DOHH2 (cell line): ENCODE measurements around the gene RNF135.

ENCODE experiments used
- H3F3A ChIP-seq: fragments of 200-600 bp; sonication (generic), shearing (Covaris generic); 2 replicates; pipeline ENCODE4 v1.6.0; 2016; ENCODE audit warnings: antibody characterized with exemption, mild to moderate bottlenecking; ENCODE audit not compliant: control insufficient read depth, insufficient read depth
- H3K27ac ChIP-seq: fragments of 200-600 bp; sonication (generic); 2 replicates; pipeline ENCODE4 v1.5.1; 2014; ENCODE audit warnings: low read depth, mild to moderate bottlenecking, low read length, moderate library complexity
- H3K27me3 ChIP-seq: fragments of 200-600 bp; sonication (generic); 2 replicates; pipeline ENCODE4 v1.6.1; 2014; ENCODE audit warnings: mild to moderate bottlenecking, low read length, mixed read lengths; ENCODE audit not compliant: control insufficient read depth
- H3K36me3 ChIP-seq: fragments of 200-600 bp; sonication (generic); 2 replicates; pipeline ENCODE4 v1.6.1; 2014; ENCODE audit warnings: mild to moderate bottlenecking, low read length, moderate library complexity, mixed read lengths; ENCODE audit not compliant: control insufficient read depth
- H3K4me1 ChIP-seq: fragments of 200-600 bp; sonication (generic); 2 replicates; pipeline ENCODE4 v1.6.1; 2014; ENCODE audit warnings: mild to moderate bottlenecking, low read length, mixed read lengths; ENCODE audit not compliant: control insufficient read depth
- H3K4me2 ChIP-seq: fragments of 200-600 bp; sonication (generic); 2 replicates; pipeline ENCODE4 v1.6.0; 2014; ENCODE audit warnings: mild to moderate bottlenecking, low read length, moderate library complexity
- H3K4me3 ChIP-seq: fragments of 200-600 bp; sonication (generic); 2 replicates; pipeline ENCODE4 v1.5.1; 2014; ENCODE audit warnings: mild to moderate bottlenecking, low read length, mixed read lengths
- H3K79me2 ChIP-seq: fragments of 200-600 bp; sonication (generic); 2 replicates; pipeline ENCODE4 v1.6.1; 2014; ENCODE audit warnings: mild to moderate bottlenecking, low read length, mixed read lengths; ENCODE audit not compliant: control insufficient read depth
- H3K9me2 ChIP-seq: fragments of 200-600 bp; sonication (generic); replicated peaks from 2 replicates; pipeline ENCODE4 v1.6.1; 2014; ENCODE audit warnings: mild to moderate bottlenecking, low read length, mixed read lengths; ENCODE audit not compliant: control insufficient read depth
- H3K9me3 ChIP-seq: fragments of 200-600 bp; sonication (generic); 2 replicates; pipeline ENCODE4 v1.6.1; 2014; ENCODE audit warnings: antibody characterized with exemption, low read length, mixed read lengths; ENCODE audit not compliant: control insufficient read depth, insufficient read depth
- H4K20me1 ChIP-seq: fragments of 200-600 bp; sonication (generic); 2 replicates; pipeline ENCODE4 v1.6.0; 2014; ENCODE audit warnings: low read depth, mild to moderate bottlenecking, antibody characterized with exemption, low read length, moderate library complexity; ENCODE audit not compliant: control insufficient read depth, insufficient read depth
- CTCF ChIP-seq: fragments of 200-600 bp; sonication (generic); IDR thresholded peaks from one replicate; pipeline ENCODE4 v1.5.1; 2014; ENCODE audit warnings: antibody characterized with exemption, mild to moderate bottlenecking, low read depth, low read length; ENCODE audit not compliant: poor library complexity, severe bottlenecking
- EZH2phosphoT487 ChIP-seq: fragments of 200-600 bp; sonication (generic); IDR thresholded peaks from 2 replicates; pipeline ENCODE4 v1.6.1; 2017; ENCODE audit warnings: borderline replicate concordance, mild to moderate bottlenecking, antibody characterized with exemption, low read length, moderate library complexity, mixed read lengths

Gene RNF135

GRCh38 chr17:30996486-30996885 is 25.6 kb downstream of the RNF135 start:
- H3K36me3 ChIP-seq, result peaks cover 57% of the 10 kb centered on the region
- no peak overlapping the region for H3K27ac ChIP-seq
- TF ChIP-seq EZH2phosphoT487, result no peak
- TF ChIP-seq CTCF, result no peak
- H3K27me3 ChIP-seq, result no peaks in the 10 kb centered on the region
- H3K4me2 ChIP-seq, result no peak overlapping the region
- H3K4me1 ChIP-seq, result no peaks in the 10 kb centered on the region
- no peaks in the 10 kb centered on the region for H4K20me1 ChIP-seq
- H3K9me2 ChIP-seq, result no peaks in the 10 kb centered on the region
- H3K4me3 ChIP-seq, result no peak overlapping the region
- H3K79me2 ChIP-seq, result no peaks in the 10 kb centered on the region
- no peaks in the 10 kb centered on the region for H3K9me3 ChIP-seq
- peaks cover 5% of the 10 kb centered on the region; the same call in 1 of the 2 replicates for H3F3A ChIP-seq

DNA sequence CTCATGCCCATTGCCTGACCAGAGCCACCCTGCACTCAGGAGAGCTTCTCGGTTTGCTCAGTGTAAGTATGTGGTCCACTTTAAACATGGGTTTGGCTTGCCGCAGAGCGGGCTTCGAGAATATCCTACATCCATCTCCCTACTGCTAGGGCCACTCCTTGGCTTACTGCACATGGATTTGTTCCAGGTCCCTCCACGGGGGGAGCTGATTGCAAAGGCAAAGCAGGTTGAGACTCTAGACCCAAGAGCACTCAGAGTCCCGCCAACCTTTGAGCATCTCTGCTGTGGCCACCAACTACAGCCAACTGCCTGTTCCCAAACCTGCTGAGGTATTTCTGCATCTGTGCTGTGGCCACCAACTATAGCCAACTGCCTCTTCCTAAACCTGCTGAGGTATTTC is 26.4 kb downstream of the RNF135 start:
- Histone ChIP-seq H3F3A (peaks cover 6% of the 10 kb centered on the region; the same call in 1 of the 2 replicates), H3K4me2 (no peak overlapping the region), H3K27ac (no peak overlapping the region), H3K9me2 (no peaks in the 10 kb centered on the region), H3K4me3 (no peak overlapping the region), H3K36me3 (peaks cover 60% of the 10 kb centered on the region), H3K79me2 (no peaks in the 10 kb centered on the region), H3K9me3 (no peaks in the 10 kb centered on the region), H4K20me1 (no peaks in the 10 kb centered on the region), H3K27me3 (no peaks in the 10 kb centered on the region), H3K4me1 (no peaks in the 10 kb centered on the region)
- TF ChIP-seq CTCF, result no peak
- TF ChIP-seq EZH2phosphoT487, result no peak

DNA sequence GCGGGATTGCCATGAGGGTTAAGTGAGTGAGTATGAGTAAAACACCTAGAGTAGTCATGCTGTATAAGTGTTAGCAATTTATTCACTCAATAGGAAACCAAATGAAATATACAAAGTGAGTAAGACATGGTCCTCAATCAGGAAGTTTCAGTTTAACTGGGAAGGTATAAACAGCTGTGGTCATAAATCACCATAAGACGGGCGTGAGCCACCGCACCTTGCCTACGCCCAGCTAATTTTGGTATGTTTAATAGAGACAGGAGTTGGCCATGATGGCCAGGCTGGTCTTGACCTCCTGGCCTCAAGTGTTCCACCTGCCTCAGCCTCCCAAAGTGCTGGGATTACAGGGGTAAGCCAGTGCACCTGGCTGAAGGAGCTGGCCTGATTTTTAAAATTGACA is 27.0 kb downstream of the RNF135 start:
- Histone ChIP-seq H3K4me3 (no peak overlapping the region), H3F3A (peaks cover 6% of the 10 kb centered on the region; the same call in 1 of the 2 replicates), H3K9me2 (no peaks in the 10 kb centered on the region), H3K79me2 (no peaks in the 10 kb centered on the region), H4K20me1 (no peaks in the 10 kb centered on the region), H3K27me3 (no peaks in the 10 kb centered on the region), H3K4me2 (no peak overlapping the region), H3K9me3 (no peaks in the 10 kb centered on the region), H3K4me1 (no peaks in the 10 kb centered on the region), H3K27ac (no peak overlapping the region), H3K36me3 (peaks cover 57% of the 10 kb centered on the region)
- no peak for TF ChIP-seq EZH2phosphoT487
- no peak for TF ChIP-seq CTCF

DNA sequence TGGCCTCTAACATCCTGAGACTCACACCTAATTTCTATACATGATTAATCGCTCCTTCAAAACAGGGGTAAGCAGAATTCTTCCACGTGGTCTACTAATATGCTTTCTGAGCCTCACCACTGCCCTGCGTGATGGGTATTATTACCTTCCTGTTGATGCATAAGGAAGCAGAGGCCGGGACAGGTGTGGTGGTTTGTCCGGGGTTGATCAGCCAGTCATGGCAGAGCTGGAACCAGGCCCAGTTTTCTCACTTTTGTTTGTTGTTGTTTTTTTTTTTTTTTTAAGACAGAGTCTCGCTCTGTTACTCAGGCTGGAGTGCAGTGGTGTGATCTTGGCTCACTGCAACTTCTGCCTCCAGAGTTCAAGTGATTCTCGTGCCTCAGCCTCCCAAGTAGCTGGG is 31.2 kb downstream of the RNF135 start:
- Histone ChIP-seq H3K27ac (no peak overlapping the region), H4K20me1 (no peaks in the 10 kb centered on the region), H3K9me2 (no peaks in the 10 kb centered on the region), H3K4me1 (peaks cover 10% of the 10 kb centered on the region), H3K9me3 (no peaks in the 10 kb centered on the region), H3K36me3 (peaks cover 37% of the 10 kb centered on the region), H3K4me2 (no peak overlapping the region), H3F3A (peaks cover 10% of the 10 kb centered on the region; the same call in 1 of the 2 replicates), H3K79me2 (no peaks in the 10 kb centered on the region), H3K27me3 (no peaks in the 10 kb centered on the region), H3K4me3 (no peak overlapping the region)
- TF ChIP-seq EZH2phosphoT487 (no peak), CTCF (no peak)
